PC-9 (cell line): ENCODE data around the gene MESP1. TPM values are rescaled to one million over a fixed set of nuclear protein-coding genes. Genes with fewer than 3 reads are reported as not detected.

Experiments
- BruUV-seq: library from RNA; stranded (reverse); fragments of 400-500 nt; replicated peaks from 2 replicates; lab custom pipeline; 2021; lab: Mats Ljungman, UMichigan
- CTCF ChIA-PET: fragments of 300-600 bp; sonication (Branson Sonifier 250); formaldehyde crosslinking; loops from one replicate; lab custom pipeline; 2022; ENCODE audit warnings: antibody characterized with exemption; lab: Charles Lee
- POLR2A ChIA-PET: fragments of 300-600 bp; sonication (Branson Sonifier 250); formaldehyde crosslinking; loops from one replicate; lab custom pipeline; 2022; ENCODE audit warnings: antibody characterized with exemption; ENCODE audit not compliant: unreplicated experiment; lab: Charles Lee
- DNase-seq, 2 experiments: peaks; one replicate each; pipeline versions ENCODE4 v3.0.0 to v3.0.0-alpha.2; 2015 to 2022; ENCODE audit warnings: mixed read lengths in 1 of 2
- H2AFZ ChIP-seq: fragments of 200-600 bp; sonication (generic); 2 replicates; pipeline ENCODE4 v1.8.1; 2017; ENCODE audit warnings: antibody characterized with exemption
- H3F3A ChIP-seq: fragments of 200-600 bp; sonication (generic); 2 replicates; pipeline ENCODE4 v1.8.1; 2017; ENCODE audit warnings: antibody characterized with exemption, mild to moderate bottlenecking, low read depth; ENCODE audit not compliant: insufficient read depth
- H3K27ac ChIP-seq: fragments of 200-600 bp; sonication (generic); 2 replicates; pipeline ENCODE4 v1.6.1; 2016; ENCODE audit warnings: mixed run types
- H3K27me3 ChIP-seq: fragments of 200-600 bp; sonication (generic); 2 replicates; pipeline ENCODE4 v1.6.1; 2016; ENCODE audit warnings: low read depth, mixed run types; ENCODE audit not compliant: insufficient read depth
- H3K36me3 ChIP-seq: fragments of 200-600 bp; sonication (generic); 2 replicates; pipeline ENCODE4 v1.6.1; 2016; ENCODE audit warnings: low read depth, mixed run types
- H3K4me1 ChIP-seq: fragments of 200-600 bp; sonication (generic); replicated peaks from 2 replicates; pipeline ENCODE4 v1.6.1; 2016; ENCODE audit warnings: mixed run types; ENCODE audit not compliant: insufficient read depth
- H3K4me2 ChIP-seq: fragments of 200-600 bp; sonication (generic); 2 replicates; pipeline ENCODE4 v1.6.1; 2017; ENCODE audit warnings: mixed run types
- H3K4me3 ChIP-seq: fragments of 200-600 bp; sonication (generic); 2 replicates; pipeline ENCODE4 v1.6.1; 2016; ENCODE audit warnings: mixed run types
- H3K79me2 ChIP-seq: fragments of 200-600 bp; sonication (generic); 2 replicates; pipeline ENCODE4 v1.6.1; 2017; ENCODE audit warnings: low read depth, mixed run types
- H3K9me2 ChIP-seq: fragments of 200-600 bp; sonication (generic); 2 replicates; pipeline ENCODE4 v1.8.1; 2017; ENCODE audit warnings: mild to moderate bottlenecking; ENCODE audit not compliant: insufficient read depth
- H3K9me3 ChIP-seq: fragments of 200-600 bp; sonication (generic); 2 replicates; pipeline ENCODE4 v1.8.1; 2016; ENCODE audit warnings: low read depth; ENCODE audit not compliant: insufficient read depth
- H4K20me1 ChIP-seq: fragments of 200-600 bp; sonication (generic); 2 replicates; pipeline ENCODE4 v1.8.1; 2017; ENCODE audit not compliant: insufficient read depth
- CTCF ChIP-seq: fragments of 200-600 bp; sonication (generic); conservative IDR thresholded peaks from 2 replicates; pipeline ENCODE4 v1.6.1; 2017; ENCODE audit warnings: mixed run types, antibody characterized with exemption, mild to moderate bottlenecking, moderate library complexity
- EZH2 ChIP-seq: fragments of 200-600 bp; sonication (generic); IDR thresholded peaks from 2 replicates; pipeline ENCODE4 v1.8.0; 2017; ENCODE audit warnings: antibody characterized with exemption, low read depth
- intact Hi-C: fragments of 100-400 bp; cut with micrococcal nuclease; formaldehyde crosslinking; loops from one replicate; pipeline ENCODE4 v1.10.0; 2022; ENCODE audit not compliant: unreplicated experiment
- total RNA-seq: library from RNA; stranded (reverse); gene quantifications from 2 replicates; pipeline ENCODE4 v1.2.3, GENCODE V29; 2021

The MESP1 gene
- total RNA-seq, 1 experiment from 2014 or later, result 8.5 TPM

- no peaks in the 10 kb centered on the region for H3K27me3 ChIP-seq
- H3K9me2 ChIP-seq, result no peaks in the 10 kb centered on the region
- ChIA-PET POLR2A (interaction anchor here (0.5 to 1.0 kb wide), 2 partner anchors 77 to 135 kb away, joined by 3 to 6 read pairs; no protein-coding TSS in a partner anchor), CTCF (interaction anchor here (0.6 to 2.1 kb wide), 9 partner anchors 12 to 310 kb away, joined by 3 to 16 read pairs (median 4); no protein-coding TSS in a partner anchor)
- no peak overlapping the region for H3K4me3 ChIP-seq
- intact Hi-C loops, result loop anchor here (1.0 to 5.0 kb wide), 4 partner anchors 83 to 347 kb away; partner anchors contain the start of gene KIF7
- no peaks in the 10 kb centered on the region for H3K36me3 ChIP-seq
- H3K9me3 ChIP-seq, result no peaks in the 10 kb centered on the region
- peak overlapping the region; percentile 57 for H3K4me2 ChIP-seq
- DNase-seq, result peak; percentile 61 to 64
- H3K4me1 ChIP-seq, result no peaks in the 10 kb centered on the region
- H3K27ac ChIP-seq, result no peak overlapping the region
- BruUV-seq, result no TSS peak
- H3F3A ChIP-seq, result 0 out of 2 replicates have a peak, but pooled peaks cover 6% of the 10 kb centered on the region
- H3K79me2 ChIP-seq, result no peaks in the 10 kb centered on the region
- no peak overlapping the region for H2AFZ ChIP-seq
- H4K20me1 ChIP-seq, result no peaks in the 10 kb centered on the region
- TF ChIP-seq CTCF, result peak; percentile 94
- TF ChIP-seq EZH2, result no peak
Observed at GRCh38 chr15:89740137-89740536, 10.9 kb downstream of the MESP1 start.

- Histone ChIP-seq H3K9me3 (no peaks in the 10 kb centered on the region), H3K27ac (no peak overlapping the region), H3F3A (no peaks in the 10 kb centered on the region), H4K20me1 (no peaks in the 10 kb centered on the region), H3K79me2 (no peaks in the 10 kb centered on the region), H3K9me2 (no peaks in the 10 kb centered on the region), H3K4me2 (no peak overlapping the region), H3K27me3 (no peaks in the 10 kb centered on the region), H3K4me1 (no peaks in the 10 kb centered on the region), H3K4me3 (no peak overlapping the region), H3K36me3 (no peaks in the 10 kb centered on the region), H2AFZ (no peak overlapping the region)
- ChIA-PET POLR2A (no interaction called here), CTCF (no interaction called here)
- no TSS peak for BruUV-seq
- TF ChIP-seq CTCF, result no peak
- no peak for TF ChIP-seq EZH2
- intact Hi-C loops, result no loop called here
- DNase-seq, result no peak
Observed at GRCh38 chr15:89735773-89736172, 15.3 kb downstream of the MESP1 start.

- ChIA-PET CTCF (no interaction called here), POLR2A (no interaction called here)
- Histone ChIP-seq H3K36me3 (no peaks in the 10 kb centered on the region), H3K4me2 (no peak overlapping the region), H4K20me1 (no peaks in the 10 kb centered on the region), H3K79me2 (no peaks in the 10 kb centered on the region), H2AFZ (no peak overlapping the region), H3K27ac (no peak overlapping the region), H3K4me1 (no peaks in the 10 kb centered on the region), H3K27me3 (no peaks in the 10 kb centered on the region), H3K9me3 (no peaks in the 10 kb centered on the region), H3K4me3 (no peak overlapping the region), H3K9me2 (no peaks in the 10 kb centered on the region), H3F3A (no peaks in the 10 kb centered on the region)
- BruUV-seq, result no TSS peak
- DNase-seq, result no peak
- TF ChIP-seq EZH2 (no peak), CTCF (no peak)
- intact Hi-C loops, result no loop called here
Observed at GRCh38 chr15:89732451-89733172, 18.4 kb downstream of the MESP1 start.
